Thymus (tissue), 11 donors: ENCODE measurements around the gene SAMD4B. TPM values are rescaled to one million over a fixed set of nuclear protein-coding genes. Genes with fewer than 3 reads are reported as not detected.
A peak's percentile ranks its signal among the peaks of the same experiment; 100 is the strongest.

Experiments
- DNase-seq, 9 donors: peaks; one replicate each; pipeline ENCODE4 v3.0.0-alpha.2; 2013; ENCODE audit warnings: low spot score in 9 of 9, low read depth in 6 of 9, missing footprints in 1 of 9
- H3K27ac ChIP-seq, 2 donors: one replicate each; pipeline ENCODE4 v1.5.1; 2013; ENCODE audit warnings: control low read depth in 1 of 2, low read depth in 1 of 2, low read length in 1 of 2, mild to moderate bottlenecking in 1 of 2, moderate library complexity in 1 of 2
- H3K27me3 ChIP-seq, 2 donors: one replicate each; pipeline ENCODE4 v1.5.1; 2013; ENCODE audit warnings: low read length in 1 of 2; ENCODE audit not compliant: control insufficient read depth in 2 of 2, insufficient read depth in 1 of 2
- H3K36me3 ChIP-seq, 2 donors: one replicate each; pipeline ENCODE4 v1.5.1; 2013; ENCODE audit warnings: low read length in 1 of 2, mild to moderate bottlenecking in 1 of 2, moderate library complexity in 1 of 2; ENCODE audit not compliant: control insufficient read depth in 2 of 2, insufficient read depth in 2 of 2
- H3K4me1 ChIP-seq, 2 donors: one replicate each; pipeline ENCODE4 v1.5.1; 2013; ENCODE audit warnings: low read length in 2 of 2; ENCODE audit not compliant: control insufficient read depth in 2 of 2, insufficient read depth in 2 of 2
- H3K4me3 ChIP-seq, 2 donors: one replicate each; pipeline ENCODE4 v1.5.1; 2013; ENCODE audit warnings: low read length in 2 of 2, control low read depth in 1 of 2, mild to moderate bottlenecking in 1 of 2
- H3K9me3 ChIP-seq, 2 donors: one replicate each; pipeline ENCODE4 v1.5.1; 2013; ENCODE audit warnings: low read length in 1 of 2, mild to moderate bottlenecking in 1 of 2; ENCODE audit not compliant: control insufficient read depth in 2 of 2, insufficient read depth in 1 of 2
- WGBS: extraction: QIAGEN DNeasy Blood & Tissue Kit; methylation state at CpG from one replicate; pipeline ENCODE4 v1.1.7; 2013; 5-methylcytosine and 5-hydroxymethylcytosine counted together
- polyA plus RNA-seq: library from polyadenylated mRNA; stranded (reverse); fragments of 200-250 nt; gene quantifications from one replicate; pipeline ENCODE4 v1.2.3, GENCODE V29; 2013
- total RNA-seq: library from RNA; stranded (reverse); fragments of 120-200 nt; gene quantifications from one replicate; pipeline ENCODE4 v1.2.4, GENCODE V29; 2013
- donor health status: healthy.

SAMD4B gene
- total and polyA plus RNA-seq, 2 donors, result 11.7 to 64.9 TPM

DNA sequence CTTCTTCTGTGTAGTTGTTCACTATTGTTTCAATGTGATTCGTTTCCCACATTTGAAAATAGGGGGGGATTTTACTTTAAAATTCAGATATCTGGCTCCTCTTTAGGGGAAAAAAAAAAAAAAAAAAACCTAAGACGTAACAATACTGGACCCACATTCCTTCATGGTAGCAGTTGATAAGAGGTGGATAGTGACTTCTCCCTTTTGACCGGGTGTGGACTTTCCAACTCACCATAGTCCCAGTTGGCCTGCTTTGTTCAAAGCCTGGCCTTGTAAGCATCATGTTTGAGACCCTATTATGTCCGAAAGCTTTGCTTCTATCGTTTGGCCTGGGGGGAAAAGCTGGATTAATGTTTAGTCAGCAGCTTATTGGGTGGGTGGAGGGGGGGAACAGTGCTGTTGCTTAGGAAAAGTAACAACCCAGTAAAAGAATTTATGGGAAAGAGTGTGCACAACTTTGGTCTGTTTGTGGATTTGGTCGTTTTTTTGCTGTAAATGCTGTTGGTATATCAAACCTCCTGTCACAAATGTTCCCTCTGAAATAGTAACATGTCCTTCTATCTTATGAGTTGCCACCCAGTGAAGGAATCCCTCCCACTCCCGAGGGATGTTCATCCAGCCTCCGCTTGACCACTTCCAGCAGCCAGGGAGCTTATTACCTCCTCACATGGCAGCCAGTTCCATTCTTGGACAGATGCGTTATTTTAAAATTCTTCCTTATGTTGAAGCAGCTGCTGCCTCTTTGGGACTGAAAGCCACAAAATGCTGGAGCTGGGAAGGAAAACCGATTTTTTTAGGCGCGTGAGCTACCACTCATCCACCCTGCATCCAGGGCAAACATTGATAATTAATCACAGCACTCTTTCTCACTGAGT is 10.4 kb downstream of the SAMD4B start:
- no peak for DNase-seq
- no peak overlapping the region for H3K27ac ChIP-seq
- H3K4me3 ChIP-seq, result no peak overlapping the region
- H3K36me3 ChIP-seq, result peaks cover 61 to 68% of the 10 kb centered on the region in 2 donors
- H3K27me3 ChIP-seq, result no peaks in the 10 kb centered on the region
- H3K4me1 ChIP-seq, result peaks cover 4 to 7% of the 10 kb centered on the region in 2 donors
- WGBS, result 94% methylated on average over 12 of the region's 12 CpGs
- no peaks in the 10 kb centered on the region for H3K9me3 ChIP-seq

DNA sequence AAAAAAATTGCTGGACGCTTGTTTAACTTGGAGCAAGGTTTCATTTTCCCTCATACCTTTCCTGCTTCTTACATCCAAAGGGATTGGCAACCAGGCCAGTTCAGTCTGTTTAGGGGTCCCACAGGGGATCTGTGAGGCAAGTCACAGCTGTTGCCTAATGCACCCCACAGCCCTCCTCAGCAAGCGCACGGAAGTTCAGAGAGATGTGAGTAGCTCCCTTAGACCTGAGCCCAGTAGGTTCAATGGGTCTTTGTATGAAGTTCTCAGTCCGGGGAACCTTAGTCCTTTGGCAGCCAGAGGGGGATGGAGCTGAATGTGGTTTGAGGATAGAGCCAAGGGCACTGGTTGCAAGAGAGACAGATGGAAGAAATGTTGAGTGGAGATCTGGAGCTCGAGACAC is 13.0 kb downstream of the SAMD4B start:
- Histone ChIP-seq H3K27me3 (no peaks in the 10 kb centered on the region), H3K4me1 (peaks cover 4 to 7% of the 10 kb centered on the region in 2 donors), H3K36me3 (peaks cover 62 to 65% of the 10 kb centered on the region in 2 donors), H3K4me3 (no peak overlapping the region), H3K9me3 (no peaks in the 10 kb centered on the region), H3K27ac (no peak overlapping the region)
- no peak for DNase-seq
- WGBS, result 95% methylated on average over 5 of the region's 5 CpGs

DNA sequence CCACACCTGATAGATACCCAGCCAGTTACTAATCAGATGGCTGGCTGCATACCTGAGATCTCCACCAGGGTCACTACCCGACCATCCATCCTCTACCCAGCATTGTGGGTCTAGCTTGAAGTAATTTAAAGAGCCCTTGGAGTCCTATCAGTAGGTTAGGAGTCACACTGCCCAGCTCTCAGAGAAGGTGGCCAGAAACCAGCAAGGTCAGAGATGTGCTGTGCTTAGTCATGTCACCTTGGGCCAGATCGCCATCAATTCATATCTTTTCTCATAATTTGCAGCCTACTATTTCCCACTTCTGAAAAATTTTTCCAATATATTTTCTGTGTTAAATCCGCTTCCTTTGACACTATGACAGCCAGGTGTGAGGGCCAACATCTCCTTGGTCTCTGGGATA is 13.9 kb downstream of the SAMD4B start:
- no peaks in the 10 kb centered on the region for H3K27me3 ChIP-seq
- peaks cover 66 to 72% of the 10 kb centered on the region in 2 donors for H3K36me3 ChIP-seq
- peaks cover 4 to 6% of the 10 kb centered on the region in 2 donors for H3K4me1 ChIP-seq
- no peak overlapping the region for H3K4me3 ChIP-seq
- WGBS, result 96% methylated on average over 3 of the region's 3 CpGs
- no peak overlapping the region for H3K27ac ChIP-seq
- no peak for DNase-seq
- H3K9me3 ChIP-seq, result no peaks in the 10 kb centered on the region

DNA sequence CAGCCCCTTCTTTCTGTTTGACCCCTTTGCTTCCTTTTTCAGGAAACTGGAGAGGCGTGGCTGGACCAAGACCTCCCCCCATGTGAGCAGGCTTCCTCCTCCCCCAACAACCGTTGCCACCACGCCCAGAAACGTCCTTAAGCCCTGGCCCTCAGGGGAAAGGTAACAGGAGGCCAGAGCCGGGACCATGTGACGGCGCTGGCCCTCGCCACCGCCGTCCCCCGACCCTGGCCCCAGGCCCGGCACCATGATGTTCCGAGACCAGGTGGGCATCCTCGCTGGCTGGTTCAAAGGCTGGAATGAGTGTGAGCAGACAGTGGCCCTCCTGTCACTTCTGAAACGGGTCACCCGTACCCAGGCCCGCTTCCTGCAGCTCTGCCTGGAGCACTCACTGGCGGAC is 14.4 kb downstream of the SAMD4B start:
- DNase-seq, result no peak
- no peaks in the 10 kb centered on the region for H3K27me3 ChIP-seq
- H3K27ac ChIP-seq, result no peak overlapping the region
- WGBS, result 96% methylated on average over 18 of the region's 18 CpGs
- H3K9me3 ChIP-seq, result no peaks in the 10 kb centered on the region
- peaks cover 66 to 71% of the 10 kb centered on the region in 2 donors for H3K36me3 ChIP-seq
- no peak overlapping the region for H3K4me3 ChIP-seq
- H3K4me1 ChIP-seq, result peaks cover 0 to 2% of the 10 kb centered on the region in 2 donors

DNA sequence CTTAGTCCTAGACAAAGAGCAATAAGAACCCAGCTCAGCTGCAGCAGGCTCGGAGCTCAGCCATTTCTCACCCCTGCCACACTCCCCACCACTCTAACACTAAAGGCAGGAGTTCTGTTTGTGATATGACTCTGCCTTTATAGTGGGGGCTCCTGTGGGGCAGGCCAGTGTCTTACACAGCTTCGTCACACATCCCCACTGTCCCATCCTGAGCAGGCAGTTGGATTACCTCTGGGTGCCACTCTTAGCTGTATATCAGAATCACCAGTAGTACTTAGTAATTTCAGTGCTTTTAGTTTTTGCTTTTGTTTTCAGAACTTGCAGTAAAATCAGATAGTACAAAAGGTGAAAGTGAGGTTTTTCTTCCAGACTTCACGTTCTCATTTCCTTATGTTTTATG is 16.8 kb downstream of the SAMD4B start:
- Histone ChIP-seq H3K27ac (no peak overlapping the region), H3K9me3 (no peaks in the 10 kb centered on the region), H3K36me3 (peaks cover 71 to 72% of the 10 kb centered on the region in 2 donors), H3K4me1 (no peaks in the 10 kb centered on the region), H3K4me3 (no peak overlapping the region), H3K27me3 (no peaks in the 10 kb centered on the region)
- DNase-seq, result no peak
- 98% methylated on average over 3 of the region's 3 CpGs for WGBS

DNA sequence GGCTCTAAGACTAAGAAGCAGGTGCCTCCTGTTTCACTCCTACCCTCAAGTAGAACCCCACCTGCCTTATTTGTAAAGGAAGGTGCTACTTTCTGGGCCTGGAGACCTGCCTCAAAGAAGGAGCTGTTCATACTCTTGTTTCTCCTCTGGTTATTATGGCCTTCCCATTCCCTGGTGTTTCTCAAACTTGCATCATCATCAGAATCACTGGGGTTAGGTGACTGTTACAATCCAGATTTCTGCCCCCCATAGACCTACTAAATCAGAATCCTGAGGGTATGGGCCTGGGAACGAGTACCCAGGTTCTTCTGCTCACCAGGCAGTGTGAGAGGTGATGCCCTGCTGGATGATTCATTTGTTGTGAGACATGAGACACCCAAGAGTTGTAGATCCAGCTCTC is 18.4 kb downstream of the SAMD4B start:
- no peak overlapping the region for H3K27ac ChIP-seq

DNA sequence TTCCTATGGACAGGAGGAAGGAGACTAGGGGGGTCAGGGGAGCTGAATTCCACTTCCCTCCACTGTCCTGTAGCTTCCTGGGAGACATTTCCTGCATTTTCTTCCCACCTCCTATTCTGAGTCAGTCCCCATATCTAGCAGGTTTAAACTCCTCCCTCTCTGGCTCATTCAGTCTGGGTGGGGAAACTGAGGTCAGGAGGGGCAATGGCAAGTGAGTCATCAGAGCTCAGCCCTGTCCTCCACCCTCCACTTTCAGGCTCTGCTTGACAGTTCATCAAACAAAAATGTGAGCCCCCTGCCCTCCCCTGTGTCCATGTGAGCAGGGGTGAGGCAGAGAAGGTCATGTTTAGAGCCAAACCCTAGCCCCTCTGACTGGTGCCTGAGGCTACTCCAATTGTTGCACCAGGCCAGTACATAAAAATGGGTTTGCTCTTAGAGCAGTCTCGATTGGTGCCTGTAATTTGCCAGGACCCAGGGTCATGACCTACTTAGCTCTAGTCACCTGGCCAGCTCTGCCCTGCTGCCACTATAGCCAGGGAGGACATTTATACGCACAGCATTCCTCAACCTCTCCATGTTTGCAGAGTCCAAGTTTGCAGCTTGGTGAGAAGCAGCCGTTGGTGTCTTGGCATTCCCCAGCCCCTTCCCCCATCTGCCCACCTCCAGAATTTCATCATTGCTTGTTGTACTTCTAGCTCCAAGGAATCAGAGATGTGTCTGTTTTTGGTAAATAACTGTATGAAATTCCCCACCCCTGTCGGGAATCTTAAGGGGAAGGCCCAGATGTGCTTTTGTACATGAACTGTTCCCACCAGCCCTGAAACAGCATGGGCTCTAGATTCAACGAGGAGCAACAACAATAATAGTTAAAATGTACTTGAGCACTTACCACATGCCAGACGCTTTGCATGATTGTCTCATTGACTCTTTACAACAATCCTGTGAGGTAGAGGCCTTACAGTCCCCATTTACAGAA is 20.7 kb downstream of the SAMD4B start:
- Histone ChIP-seq H3K27me3 (no peaks in the 10 kb centered on the region), H3K27ac (no peak overlapping the region), H3K4me1 (no peaks in the 10 kb centered on the region), H3K36me3 (peaks cover 46 to 49% of the 10 kb centered on the region in 2 donors), H3K9me3 (no peaks in the 10 kb centered on the region), H3K4me3 (no peak overlapping the region)
- no peak for DNase-seq
- WGBS, result 96% methylated on average over 6 of the region's 6 CpGs

More for the DNA sequence above, 18.4 kb downstream of the SAMD4B start:
- Histone ChIP-seq H3K27me3 (no peaks in the 10 kb centered on the region), H3K36me3 (peaks cover 61 to 65% of the 10 kb centered on the region in 2 donors), H3K9me3 (no peaks in the 10 kb centered on the region), H3K4me1 (no peaks in the 10 kb centered on the region), H3K4me3 (no peak overlapping the region)
- WGBS, result 100% methylated on average over 1 of the region's 1 CpG
- no peak for DNase-seq

DNA sequence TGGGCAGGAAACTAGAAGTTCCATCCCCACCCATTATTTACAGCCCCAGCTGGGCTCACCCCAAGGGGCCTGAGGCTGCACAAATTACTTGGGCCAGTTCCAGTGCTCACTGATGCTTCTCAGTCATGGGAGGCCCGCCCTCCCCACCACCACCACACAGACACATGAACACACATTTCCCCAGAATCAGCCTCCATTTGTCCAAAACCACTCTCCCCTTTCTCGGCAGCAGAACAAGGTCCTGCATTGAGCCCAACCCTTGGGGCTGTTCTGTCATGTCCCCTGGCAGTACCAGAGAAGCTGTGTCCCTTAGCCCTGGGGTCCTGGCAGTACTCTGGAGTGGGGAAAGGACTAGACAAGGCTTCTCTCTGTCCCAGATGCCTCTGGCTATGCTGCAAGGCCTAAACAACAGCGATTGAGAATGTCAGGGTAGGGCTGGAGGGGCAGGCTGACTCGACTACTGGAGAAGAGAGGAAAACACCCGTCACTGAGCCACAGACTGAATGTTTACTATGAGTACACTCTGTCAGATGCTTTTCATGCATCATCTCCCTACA is 21.8 kb downstream of the SAMD4B start:
- H3K27ac ChIP-seq, result peak overlapping the region in 1 of 2 donors; percentile 37
- no peaks in the 10 kb centered on the region for H3K9me3 ChIP-seq
- DNase-seq, result no peak
- peaks cover 39 to 51% of the 10 kb centered on the region in 2 donors for H3K36me3 ChIP-seq
- H3K4me1 ChIP-seq, result no peaks in the 10 kb centered on the region
- 97% methylated on average over 5 of the region's 5 CpGs for WGBS
- H3K4me3 ChIP-seq, result no peak overlapping the region
- H3K27me3 ChIP-seq, result no peaks in the 10 kb centered on the region
